ENCODE results near the gene GRM7. TPM values are rescaled to one million over a fixed set of nuclear protein-coding genes. Genes with fewer than 3 reads are reported as not detected.

Gene GRM7
- total RNA-seq (2014; rRNA removed; shearing (Covaris generic)), result 0.04 TPM in 1 of 2 replicates, not detected in the other

- H3K9me3 ChIP-seq (replicated peaks), result no peaks in the 10 kb centered on the region
- no peaks in the 10 kb centered on the region for H3K27me3 ChIP-seq
- no peak for DNase-seq
- no peak within 1 kb of the TSS for H3K4me3 ChIP-seq
- H3K4me1 ChIP-seq, result no peaks in the 10 kb centered on the region
- H3K27ac ChIP-seq, result no peak within 1 kb of the TSS
- H3K36me3 ChIP-seq, result no peaks in the 10 kb centered on the region
Measured at GRCh38 chr3:6860954-6861624, at the start of gene GRM7. Gene GRM7 (plus strand): TSS chr3:6861115.

- H3K36me3 ChIP-seq, result no peaks in the 10 kb centered on the region
- H3K9me3 ChIP-seq (replicated peaks), result no peaks in the 10 kb centered on the region
- H3K27me3 ChIP-seq, result no peaks in the 10 kb centered on the region
- no peak overlapping the region for H3K27ac ChIP-seq
- no peak overlapping the region for H3K4me3 ChIP-seq
- H3K4me1 ChIP-seq, result no peaks in the 10 kb centered on the region
- no peak for DNase-seq
Measured at GRCh38 chr3:6821411-6821810, 39.5 kb upstream of the GRM7 start.

GRCh38 chr3:6825524-6825923, 35.4 kb upstream of the GRM7 start:
- Histone ChIP-seq H3K36me3 (no peaks in the 10 kb centered on the region), H3K27me3 (no peaks in the 10 kb centered on the region), H3K27ac (no peak overlapping the region), H3K4me3 (no peak overlapping the region), H3K9me3 (replicated peaks) (no peaks in the 10 kb centered on the region), H3K4me1 (no peaks in the 10 kb centered on the region)
- no peak for DNase-seq

- no peaks in the 10 kb centered on the region for H3K36me3 ChIP-seq
- no peaks in the 10 kb centered on the region for H3K27me3 ChIP-seq
- no peaks in the 10 kb centered on the region for H3K4me1 ChIP-seq
- H3K4me3 ChIP-seq, result no peak overlapping the region
- no peak overlapping the region for H3K27ac ChIP-seq
- no peak for DNase-seq
- H3K9me3 ChIP-seq (replicated peaks), result no peaks in the 10 kb centered on the region
Measured at GRCh38 chr3:6827453-6827852, 33.5 kb upstream of the GRM7 start.

GRCh38 chr3:6844723-6845122, 16.2 kb upstream of the GRM7 start:
- no peak overlapping the region for H3K27ac ChIP-seq
- DNase-seq, result no peak
- H3K9me3 ChIP-seq (replicated peaks), result no peaks in the 10 kb centered on the region
- no peak overlapping the region for H3K4me3 ChIP-seq
- no peaks in the 10 kb centered on the region for H3K4me1 ChIP-seq
- H3K27me3 ChIP-seq, result no peaks in the 10 kb centered on the region
- H3K36me3 ChIP-seq, result no peaks in the 10 kb centered on the region

GRCh38 chr3:6854184-6854583, 6.7 kb upstream of the GRM7 start:
- H3K9me3 ChIP-seq (replicated peaks), result no peaks in the 10 kb centered on the region
- no peaks in the 10 kb centered on the region for H3K36me3 ChIP-seq
- no peak for DNase-seq

GRCh38 chr3:6857510-6857909, 3.4 kb upstream of the GRM7 start:
- Histone ChIP-seq H3K27ac (no peak overlapping the region), H3K4me3 (no peak overlapping the region), H3K9me3 (replicated peaks) (no peaks in the 10 kb centered on the region), H3K4me1 (no peaks in the 10 kb centered on the region), H3K36me3 (no peaks in the 10 kb centered on the region), H3K27me3 (no peaks in the 10 kb centered on the region)
- DNase-seq, result no peak

More at GRCh38 chr3:6854184-6854583, 6.7 kb upstream of the GRM7 start:
- Histone ChIP-seq H3K27me3 (no peaks in the 10 kb centered on the region), H3K4me1 (no peaks in the 10 kb centered on the region), H3K4me3 (no peak overlapping the region), H3K27ac (no peak overlapping the region)

GRCh38 chr3:6860149-6860953, 564 bp upstream of the GRM7 start:
- no peaks in the 10 kb centered on the region for H3K4me1 ChIP-seq
- H3K4me3 ChIP-seq, result no peak overlapping the region
- no peak overlapping the region for H3K27ac ChIP-seq
- no peaks in the 10 kb centered on the region for H3K36me3 ChIP-seq
- H3K27me3 ChIP-seq, result no peaks in the 10 kb centered on the region
- DNase-seq, result no peak
- H3K9me3 ChIP-seq (replicated peaks), result no peaks in the 10 kb centered on the region

GRCh38 chr3:6861625-6862000, 698 bp downstream of the GRM7 start:
- no peak for DNase-seq
- H3K4me3 ChIP-seq, result no peak overlapping the region
- no peaks in the 10 kb centered on the region for H3K9me3 ChIP-seq (replicated peaks)
- no peaks in the 10 kb centered on the region for H3K27me3 ChIP-seq
- H3K36me3 ChIP-seq, result no peaks in the 10 kb centered on the region
- H3K27ac ChIP-seq, result no peak overlapping the region
- H3K4me1 ChIP-seq, result no peaks in the 10 kb centered on the region

- H3K4me1 ChIP-seq, result no peaks in the 10 kb centered on the region
- H3K9me3 ChIP-seq (replicated peaks), result no peaks in the 10 kb centered on the region
- DNase-seq, result no peak
- no peaks in the 10 kb centered on the region for H3K36me3 ChIP-seq
- no peaks in the 10 kb centered on the region for H3K27me3 ChIP-seq
- H3K27ac ChIP-seq, result no peak overlapping the region
- no peak overlapping the region for H3K4me3 ChIP-seq
Measured at GRCh38 chr3:6862041-6862879, 1.3 kb downstream of the GRM7 start.

GRCh38 chr3:6862880-6863195, 1.9 kb downstream of the GRM7 start:
- H3K9me3 ChIP-seq (replicated peaks), result no peaks in the 10 kb centered on the region
- no peaks in the 10 kb centered on the region for H3K4me1 ChIP-seq
- H3K27ac ChIP-seq, result no peak overlapping the region
- H3K36me3 ChIP-seq, result no peaks in the 10 kb centered on the region
- DNase-seq, result no peak
- H3K4me3 ChIP-seq, result no peak overlapping the region
- H3K27me3 ChIP-seq, result no peaks in the 10 kb centered on the region

GRCh38 chr3:6867269-6867668, 6.4 kb downstream of the GRM7 start:
- no peak overlapping the region for H3K27ac ChIP-seq
- H3K4me3 ChIP-seq, result no peak overlapping the region
- no peaks in the 10 kb centered on the region for H3K36me3 ChIP-seq
- DNase-seq, result no peak
- H3K27me3 ChIP-seq, result no peaks in the 10 kb centered on the region
- H3K9me3 ChIP-seq (replicated peaks), result no peaks in the 10 kb centered on the region
- no peaks in the 10 kb centered on the region for H3K4me1 ChIP-seq

GRCh38 chr3:6878731-6879130, 17.8 kb downstream of the GRM7 start:
- H3K27me3 ChIP-seq, result no peaks in the 10 kb centered on the region
- H3K4me3 ChIP-seq, result no peak overlapping the region
- H3K9me3 ChIP-seq (replicated peaks), result no peaks in the 10 kb centered on the region
- H3K27ac ChIP-seq, result no peak overlapping the region
- H3K36me3 ChIP-seq, result no peaks in the 10 kb centered on the region
- H3K4me1 ChIP-seq, result no peaks in the 10 kb centered on the region
- DNase-seq, result no peak

- Histone ChIP-seq H3K4me1 (no peaks in the 10 kb centered on the region), H3K4me3 (no peak overlapping the region), H3K27me3 (no peaks in the 10 kb centered on the region), H3K9me3 (replicated peaks) (no peaks in the 10 kb centered on the region), H3K36me3 (no peaks in the 10 kb centered on the region), H3K27ac (no peak overlapping the region)
- no peak for DNase-seq
Measured at GRCh38 chr3:6912240-6912639, 51.3 kb downstream of the GRM7 start.

GRCh38 chr3:6915898-6916297, 55.0 kb downstream of the GRM7 start:
- no peak overlapping the region for H3K27ac ChIP-seq
- no peaks in the 10 kb centered on the region for H3K27me3 ChIP-seq
- H3K9me3 ChIP-seq (replicated peaks), result no peaks in the 10 kb centered on the region
- no peak for DNase-seq
- H3K4me1 ChIP-seq, result no peaks in the 10 kb centered on the region
- H3K36me3 ChIP-seq, result no peaks in the 10 kb centered on the region
- no peak overlapping the region for H3K4me3 ChIP-seq
